Vagina (tissue), 2 donors: ENCODE results near the gene MCF2L. TPM values are rescaled to one million over a fixed set of nuclear protein-coding genes. Genes with fewer than 3 reads are reported as not detected.

ENCODE experiments used
- DNase-seq, 2 donors: peaks; one replicate each; pipeline ENCODE4 v3.0.0-alpha.2; 2017; ENCODE audit errors: extremely low spot score in 2 of 2
- H3K27ac ChIP-seq: fragments of 200-600 bp; sonication (generic); one replicate; pipeline ENCODE4 v1.5.1; 2019
- H3K27me3 ChIP-seq: fragments of 200-600 bp; sonication (generic); one replicate; pipeline ENCODE4 v1.5.1; 2019
- H3K36me3 ChIP-seq, 2 donors: fragments of 200-600 bp; sonication (generic); one replicate each; pipeline ENCODE4 v1.5.1; 2017 to 2019
- H3K4me1 ChIP-seq: fragments of 200-600 bp; sonication (generic); one replicate; pipeline ENCODE4 v1.5.1; 2019
- H3K4me3 ChIP-seq, 2 donors: fragments of 200-600 bp; sonication (generic); 1 replicate in 1 of 2; 2 replicates in 1 of 2; pipeline ENCODE4 v1.5.1; 2016 to 2019
- H3K9me3 ChIP-seq: fragments of 200-600 bp; sonication (generic); one replicate; pipeline ENCODE4 v1.5.1; 2019
- POLR2A ChIP-seq, 2 donors: fragments of 450-650 bp; IDR thresholded peaks; one replicate each; pipeline ENCODE4 v1.6.1; 2017; ENCODE audit warnings: antibody characterized with exemption in 2 of 2, mild to moderate bottlenecking in 2 of 2, moderate library complexity in 2 of 2
- POLR2AphosphoS5 ChIP-seq, 2 donors: sonication (generic); formaldehyde crosslinking; IDR thresholded peaks; one replicate each; pipeline ENCODE4 v1.9.0; 2017; ENCODE audit warnings: antibody characterized with exemption in 2 of 2, mild to moderate bottlenecking in 2 of 2, low read depth in 1 of 2; ENCODE audit not compliant: insufficient read depth in 1 of 2
- intact Hi-C: fragments of 100-400 bp; cut with DNase I; formaldehyde crosslinking; loops from one replicate; pipeline ENCODE4 v1.15.1; 2023
- total RNA-seq: library from RNA; depleted of rRNA; stranded (reverse); fragments of >200 nt; gene quantifications from one replicate; pipeline ENCODE4 v1.2.3, GENCODE V29; 2016
- TF ChIP-seq, protein P1 (sequence below), 3 experiments: fragments of 450-650 bp in 2 of 3; fragments of 200-600 bp in 1 of 3; sonication (generic) in 1 of 3; IDR thresholded peaks; one replicate each; pipeline ENCODE4 v1.5.1; 2017 to 2019; ENCODE audit warnings: antibody characterized with exemption in 3 of 3, mild to moderate bottlenecking in 2 of 3, moderate library complexity in 2 of 3

MCF2L gene
- total RNA-seq, 1 donor from 2014 or later: 45.4 TPM

GRCh38 chr13:112928020-112928971 is 40.7 kb upstream of the MCF2L start:
- Histone ChIP-seq H3K27me3 (no peaks in the 10 kb centered on the region), H3K27ac (no peak overlapping the region), H3K36me3 (no peaks in the 10 kb centered on the region), H3K9me3 (no peaks in the 10 kb centered on the region), H3K4me1 (peaks cover 15% of the 10 kb centered on the region), H3K4me3 (no peak overlapping the region)
- DNase-seq: no peak
- TF ChIP-seq POLR2A (IDR thresholded peaks at IDR 0.05): no peak
- no peak for TF ChIP-seq POLR2AphosphoS5 (IDR thresholded peaks at IDR 0.05; ENCODE audit: insufficient read depth in 1 of 2, low read depth in 1 of 2)
- TF ChIP-seq, protein P1, sequence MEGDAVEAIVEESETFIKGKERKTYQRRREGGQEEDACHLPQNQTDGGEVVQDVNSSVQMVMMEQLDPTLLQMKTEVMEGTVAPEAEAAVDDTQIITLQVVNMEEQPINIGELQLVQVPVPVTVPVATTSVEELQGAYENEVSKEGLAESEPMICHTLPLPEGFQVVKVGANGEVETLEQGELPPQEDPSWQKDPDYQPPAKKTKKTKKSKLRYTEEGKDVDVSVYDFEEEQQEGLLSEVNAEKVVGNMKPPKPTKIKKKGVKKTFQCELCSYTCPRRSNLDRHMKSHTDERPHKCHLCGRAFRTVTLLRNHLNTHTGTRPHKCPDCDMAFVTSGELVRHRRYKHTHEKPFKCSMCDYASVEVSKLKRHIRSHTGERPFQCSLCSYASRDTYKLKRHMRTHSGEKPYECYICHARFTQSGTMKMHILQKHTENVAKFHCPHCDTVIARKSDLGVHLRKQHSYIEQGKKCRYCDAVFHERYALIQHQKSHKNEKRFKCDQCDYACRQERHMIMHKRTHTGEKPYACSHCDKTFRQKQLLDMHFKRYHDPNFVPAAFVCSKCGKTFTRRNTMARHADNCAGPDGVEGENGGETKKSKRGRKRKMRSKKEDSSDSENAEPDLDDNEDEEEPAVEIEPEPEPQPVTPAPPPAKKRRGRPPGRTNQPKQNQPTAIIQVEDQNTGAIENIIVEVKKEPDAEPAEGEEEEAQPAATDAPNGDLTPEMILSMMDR (IDR thresholded peaks at IDR 0.05): no peak
- intact Hi-C loops: no loop called here

DNA sequence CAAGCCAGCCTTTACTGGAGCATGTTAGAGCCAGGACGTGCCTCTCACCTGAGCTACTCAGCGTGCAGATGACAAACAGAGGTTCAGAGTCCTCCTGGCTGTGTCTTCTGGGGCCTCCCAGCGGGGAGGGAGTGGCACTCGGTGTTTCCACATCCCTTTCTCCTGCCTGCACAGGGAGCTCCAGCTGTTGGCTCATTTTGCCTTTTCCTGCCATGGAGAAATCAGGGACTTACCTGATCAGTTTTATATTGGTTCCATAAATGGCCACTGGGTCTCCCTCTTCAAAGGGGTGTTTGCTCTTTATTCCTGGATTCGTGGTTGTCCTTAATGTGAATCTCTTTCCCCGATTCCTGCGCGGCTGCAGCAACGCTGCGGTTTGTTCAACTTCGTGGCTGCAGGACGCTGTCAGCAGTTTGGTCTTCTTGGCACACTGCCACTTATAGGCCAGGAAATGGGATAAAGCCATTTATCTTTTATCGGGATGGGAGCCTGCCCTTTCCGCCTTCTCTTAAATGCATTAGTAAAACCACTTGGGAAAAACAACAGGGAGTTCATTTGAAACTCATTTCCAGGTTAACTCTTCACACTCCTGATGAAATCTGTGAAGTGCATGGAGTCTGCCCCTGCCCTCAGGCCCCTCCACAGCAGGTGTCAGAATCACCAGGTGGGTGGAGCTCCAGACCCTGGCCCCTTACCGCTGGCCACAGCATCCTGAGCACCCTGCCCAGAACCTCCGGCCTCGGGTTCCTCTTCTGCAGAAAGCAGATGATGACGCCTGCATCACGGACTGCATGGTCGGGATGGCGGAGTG is 39.8 kb upstream of the MCF2L start:
- Histone ChIP-seq H3K27ac (no peak overlapping the region), H3K36me3 (no peaks in the 10 kb centered on the region), H3K4me1 (peaks cover 15% of the 10 kb centered on the region), H3K9me3 (no peaks in the 10 kb centered on the region), H3K4me3 (no peak overlapping the region), H3K27me3 (no peaks in the 10 kb centered on the region)
- TF ChIP-seq, protein P1 (IDR thresholded peaks at IDR 0.05): no peak
- TF ChIP-seq POLR2A (IDR thresholded peaks at IDR 0.05): no peak
- TF ChIP-seq POLR2AphosphoS5 (IDR thresholded peaks at IDR 0.05; ENCODE audit: insufficient read depth in 1 of 2, low read depth in 1 of 2): no peak
- DNase-seq: no peak
- intact Hi-C loops: no loop called here

DNA sequence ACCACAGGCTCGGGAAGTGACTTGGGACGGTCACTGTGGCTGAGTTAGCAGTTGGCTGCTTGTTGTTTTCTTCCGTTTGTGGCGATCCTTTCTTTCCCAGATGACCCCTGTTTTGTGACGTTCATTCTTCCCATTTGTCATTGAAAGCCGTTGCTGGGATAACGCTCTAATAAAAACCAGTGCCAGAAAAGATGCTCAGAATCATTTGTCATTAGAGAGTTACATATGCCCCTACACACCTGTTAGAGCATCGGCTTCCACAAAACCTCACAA is 39.3 kb upstream of the MCF2L start:
- Histone ChIP-seq H3K36me3 (no peaks in the 10 kb centered on the region), H3K27ac (no peak overlapping the region), H3K4me1 (peaks cover 15% of the 10 kb centered on the region), H3K27me3 (no peaks in the 10 kb centered on the region), H3K9me3 (no peaks in the 10 kb centered on the region), H3K4me3 (no peak overlapping the region)
- TF ChIP-seq POLR2A (IDR thresholded peaks at IDR 0.05): no peak
- TF ChIP-seq POLR2AphosphoS5 (IDR thresholded peaks at IDR 0.05; ENCODE audit: insufficient read depth in 1 of 2, low read depth in 1 of 2): no peak
- TF ChIP-seq, protein P1 (IDR thresholded peaks at IDR 0.05): no peak
- intact Hi-C loops: no loop called here
- DNase-seq: no peak

GRCh38 chr13:112930192-112930591 is 38.8 kb upstream of the MCF2L start:
- H3K27ac ChIP-seq: no peak overlapping the region
- H3K4me3 ChIP-seq: no peak overlapping the region
- no peaks in the 10 kb centered on the region for H3K9me3 ChIP-seq
- H3K27me3 ChIP-seq: no peaks in the 10 kb centered on the region
- peaks cover 15% of the 10 kb centered on the region for H3K4me1 ChIP-seq
- TF ChIP-seq POLR2A (IDR thresholded peaks at IDR 0.05) (no peak), POLR2AphosphoS5 (IDR thresholded peaks at IDR 0.05; ENCODE audit: insufficient read depth in 1 of 2, low read depth in 1 of 2) (no peak)
- TF ChIP-seq, protein P1 (IDR thresholded peaks at IDR 0.05): no peak
- intact Hi-C loops: no loop called here
- no peaks in the 10 kb centered on the region for H3K36me3 ChIP-seq
- DNase-seq: no peak
